Measurements from ENCODE around the gene ACAA1. TPM values are rescaled to one million over a fixed set of nuclear protein-coding genes. Genes with fewer than 3 reads are reported as not detected.

The ACAA1 gene
- total RNA-seq, 2 experiments from 2014 or later: 13.3 to 50.3 TPM

DNA sequence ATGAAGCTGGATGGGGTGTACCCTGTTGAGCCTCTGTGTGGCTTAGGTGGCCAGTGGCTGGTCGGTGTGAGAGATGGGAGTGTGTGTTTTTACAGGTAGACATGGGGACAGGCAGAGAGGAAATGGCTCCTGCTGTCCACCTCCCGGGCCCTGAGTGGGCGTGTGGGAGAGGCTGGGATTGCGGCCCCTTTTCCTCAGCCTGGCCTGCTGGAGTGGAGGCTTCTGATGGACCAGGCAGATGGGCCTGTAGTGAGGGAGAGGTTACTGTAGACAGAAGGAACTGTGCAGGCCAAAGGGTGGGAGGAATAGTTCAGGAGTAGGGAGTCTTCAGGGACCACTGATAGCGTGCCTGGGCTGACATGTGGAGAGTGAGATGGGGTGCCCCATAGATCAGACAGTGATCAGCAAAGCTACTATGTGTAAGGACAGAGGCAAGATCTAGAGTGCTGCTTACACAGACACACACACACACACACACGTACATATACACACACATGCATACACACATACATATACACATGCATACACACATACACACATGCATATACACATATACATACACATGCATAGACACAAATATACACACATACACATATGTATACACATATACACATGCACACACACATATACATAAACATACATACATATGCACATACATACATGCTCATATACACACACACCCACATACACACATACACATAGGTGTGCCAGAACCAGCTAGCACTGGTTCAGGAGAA is 26.4 kb downstream of the ACAA1 start:
- no peaks in the 10 kb centered on the region for H3K9me2 ChIP-seq (ENCODE audit: insufficient read depth, low read length)
- intact Hi-C loops (cut with micrococcal nuclease; ENCODE audit: unreplicated experiment): no loop called here
- DNase-seq (ENCODE audit: low spot score): no peak
- H3K36me3 ChIP-seq (ENCODE audit: insufficient read depth, low read length): no peaks in the 10 kb centered on the region
- H3K79me2 ChIP-seq (ENCODE audit: insufficient read depth, low read depth, low read length): no peaks in the 10 kb centered on the region
- no peak overlapping the region for H3K27ac ChIP-seq (ENCODE audit: low read depth, low read length, poor library complexity, severe bottlenecking)
- no peak overlapping the region for H3K4me3 ChIP-seq (ENCODE audit: low read depth, low read length, poor library complexity, severe bottlenecking)
- no peaks in the 10 kb centered on the region for H3K4me1 ChIP-seq (ENCODE audit: insufficient read depth, low read length, poor library complexity, severe bottlenecking)
- H3K9me3 ChIP-seq (ENCODE audit: low read length): 0 out of 2 replicates have a peak, but pooled peaks cover 4% of the 10 kb centered on the region
- ChIA-PET CTCF (ENCODE audit: unreplicated experiment) (no interaction called here), POLR2A (no interaction called here)
- no peak overlapping the region for H3K4me2 ChIP-seq (ENCODE audit: low read length)
- TF ChIP-seq EZH2phosphoT487 (IDR thresholded peaks at IDR 0.05; ENCODE audit: borderline replicate concordance, low read depth, low read length) (no peak), CTCF (conservative IDR thresholded peaks at IDR 0.05; ENCODE audit: low read length) (no peak)
- no peak overlapping the region for H2AFZ ChIP-seq (ENCODE audit: low read length)
- BruUV-seq (replicated peaks): no TSS peak
- no peaks in the 10 kb centered on the region; the same call in 1 of the 2 replicates for H4K20me1 ChIP-seq (ENCODE audit: insufficient read depth, low read length)

GRCh38 chr3:38109580-38110313 is 27.2 kb downstream of the ACAA1 start:
- no TSS peak for BruUV-seq (replicated peaks)
- Histone ChIP-seq H2AFZ (ENCODE audit: low read length) (no peak overlapping the region), H3K27ac (ENCODE audit: low read depth, low read length, poor library complexity, severe bottlenecking) (no peak overlapping the region), H4K20me1 (ENCODE audit: insufficient read depth, low read length) (no peaks in the 10 kb centered on the region), H3K4me1 (ENCODE audit: insufficient read depth, low read length, poor library complexity, severe bottlenecking) (no peaks in the 10 kb centered on the region), H3K79me2 (ENCODE audit: insufficient read depth, low read depth, low read length) (no peaks in the 10 kb centered on the region), H3K9me3 (ENCODE audit: low read length) (peaks cover 9% of the 10 kb centered on the region; the same call in 1 of the 2 replicates), H3K4me3 (ENCODE audit: low read depth, low read length, poor library complexity, severe bottlenecking) (no peak overlapping the region), H3K9me2 (ENCODE audit: insufficient read depth, low read length) (no peaks in the 10 kb centered on the region), H3K4me2 (ENCODE audit: low read length) (no peak overlapping the region), H3K36me3 (ENCODE audit: insufficient read depth, low read length) (no peaks in the 10 kb centered on the region)
- ChIA-PET POLR2A (no interaction called here), CTCF (ENCODE audit: unreplicated experiment) (no interaction called here)
- DNase-seq (ENCODE audit: low spot score): no peak
- TF ChIP-seq EZH2phosphoT487 (IDR thresholded peaks at IDR 0.05; ENCODE audit: borderline replicate concordance, low read depth, low read length): no peak
- no peak for TF ChIP-seq CTCF (conservative IDR thresholded peaks at IDR 0.05; ENCODE audit: low read length)
- intact Hi-C loops (cut with micrococcal nuclease; ENCODE audit: unreplicated experiment): no loop called here

Data from OCI-LY7 (cell line).